PC-3 (cell line): Measurements from ENCODE around the gene CHMP1B. TPM values are rescaled to one million over a fixed set of nuclear protein-coding genes. Genes with fewer than 3 reads are reported as not detected.

Source experiments
- ATAC-seq: fragments of 200-7000 bp; cut with Tn5 transposase; 2 replicates; pipeline ENCODE4 v1.9.1; 2020; ENCODE audit warnings: mild to moderate bottlenecking, moderate library complexity
- BruUV-seq: library from RNA; stranded (reverse); fragments of 400-500 nt; replicated peaks from 2 replicates; lab custom pipeline; 2021; lab: Mats Ljungman, UMichigan
- CTCF ChIA-PET: fragments of 300-600 bp; sonication (Branson Sonifier 250); formaldehyde crosslinking; loops from one replicate; lab custom pipeline; 2022; ENCODE audit warnings: antibody characterized with exemption; lab: Charles Lee
- POLR2A ChIA-PET: fragments of 300-600 bp; sonication (Branson Sonifier 250); formaldehyde crosslinking; loops from one replicate; lab custom pipeline; 2022; ENCODE audit warnings: antibody characterized with exemption; ENCODE audit not compliant: unreplicated experiment; lab: Charles Lee
- DNase-seq: peaks from one replicate; pipeline ENCODE4 v3.0.0-alpha.2; 2015
- H2AFZ ChIP-seq: fragments of 300-600 bp; sonication (generic); 2 replicates; pipeline ENCODE4 v1.6.0; 2016; ENCODE audit warnings: antibody characterized with exemption, low read length
- H3F3A ChIP-seq: fragments of 300-600 bp; sonication (generic); one replicate; pipeline ENCODE4 v1.6.0; 2017; ENCODE audit warnings: antibody characterized with exemption, low read length, control low read depth, mild to moderate bottlenecking; ENCODE audit not compliant: unreplicated experiment
- H3K27ac ChIP-seq: fragments of 300-600 bp; sonication (generic); 2 replicates; pipeline ENCODE4 v1.5.1; 2016; ENCODE audit warnings: mild to moderate bottlenecking, low read length
- H3K27me3 ChIP-seq: fragments of 300-600 bp; sonication (generic); 2 replicates; pipeline ENCODE4 v1.6.1; 2016; ENCODE audit warnings: low read length, mixed read lengths
- H3K36me3 ChIP-seq: fragments of 300-600 bp; sonication (generic); 2 replicates; pipeline ENCODE4 v1.6.1; 2016; ENCODE audit warnings: low read depth, mixed run types, low read length, mixed read lengths
- H3K4me1 ChIP-seq: fragments of 300-600 bp; sonication (generic); 2 replicates; pipeline ENCODE4 v1.5.1; 2016; ENCODE audit warnings: low read length; ENCODE audit not compliant: insufficient read depth
- H3K4me2 ChIP-seq: fragments of 300-600 bp; sonication (generic); 2 replicates; pipeline ENCODE4 v1.6.0; 2016; ENCODE audit warnings: low read length
- H3K4me3 ChIP-seq: fragments of 300-600 bp; sonication (generic); 2 replicates; pipeline ENCODE4 v1.5.1; 2016; ENCODE audit warnings: mild to moderate bottlenecking, low read length, mixed read lengths
- H3K79me2 ChIP-seq: fragments of 300-600 bp; sonication (generic); 2 replicates; pipeline ENCODE4 v1.6.1; 2017; ENCODE audit warnings: low read length, mixed read lengths
- H3K9ac ChIP-seq: fragments of 300-600 bp; sonication (generic); 2 replicates; pipeline ENCODE4 v1.6.0; 2016; ENCODE audit warnings: mild to moderate bottlenecking, low read length
- H3K9me2 ChIP-seq: fragments of 300-600 bp; sonication (generic); replicated peaks from 2 replicates; pipeline ENCODE4 v1.6.1; 2016; ENCODE audit warnings: mixed run types, low read length, mixed read lengths
- H3K9me3 ChIP-seq: fragments of 300-600 bp; sonication (generic); 2 replicates; pipeline ENCODE4 v1.6.1; 2016; ENCODE audit warnings: low read length, mixed read lengths
- H4K20me1 ChIP-seq: fragments of 300-600 bp; sonication (generic); 2 replicates; pipeline ENCODE4 v1.6.1; 2016; ENCODE audit warnings: low read length, mixed read lengths
- CTCF ChIP-seq: fragments of 300-600 bp; sonication (generic); conservative IDR thresholded peaks from 2 replicates; pipeline ENCODE4 v1.5.1; 2017; ENCODE audit warnings: antibody characterized with exemption, low read depth, mild to moderate bottlenecking, low read length
- EZH2 ChIP-seq: fragments of 300-600 bp; sonication (generic); IDR thresholded peaks from one replicate; pipeline ENCODE4 v1.6.1; 2017; ENCODE audit warnings: antibody characterized with exemption, mild to moderate bottlenecking, low read length; ENCODE audit not compliant: unreplicated experiment
- EZH2phosphoT487 ChIP-seq: fragments of 300-600 bp; sonication (generic); IDR thresholded peaks from 2 replicates; pipeline ENCODE4 v1.6.1; 2018; ENCODE audit warnings: mild to moderate bottlenecking, antibody characterized with exemption, low read length, borderline replicate concordance
- intact Hi-C: fragments of 100-400 bp; cut with micrococcal nuclease; formaldehyde crosslinking; loops from 2 replicates; pipeline ENCODE4 v1.9.0; 2023
- total RNA-seq: library from RNA; depleted of rRNA; stranded (reverse); fragments of >200 nt; gene quantifications from 2 replicates; pipeline ENCODE4 v1.2.3, GENCODE V29; 2014

The CHMP1B gene
- total RNA-seq, 1 experiment from 2014 or later: 81.9 TPM

GRCh38 chr18:11828786-11829432, 22.3 kb upstream of the CHMP1B start:
- ChIA-PET POLR2A (no interaction called here), CTCF (no interaction called here)
- Histone ChIP-seq H3K4me3 (no peak overlapping the region), H3K4me1 (no peaks in the 10 kb centered on the region), H3K27ac (no peak overlapping the region), H3K36me3 (no peaks in the 10 kb centered on the region), H4K20me1 (no peaks in the 10 kb centered on the region), H2AFZ (no peak overlapping the region), H3K79me2 (no peaks in the 10 kb centered on the region), H3F3A (no peaks in the 10 kb centered on the region), H3K9ac (no peak overlapping the region), H3K9me2 (no peaks in the 10 kb centered on the region), H3K9me3 (no peaks in the 10 kb centered on the region), H3K27me3 (no peaks in the 10 kb centered on the region), H3K4me2 (no peak overlapping the region)
- intact Hi-C loops: no loop called here
- DNase-seq: no peak
- BruUV-seq: no TSS peak
- TF ChIP-seq EZH2 (no peak), CTCF (no peak), EZH2phosphoT487 (no peak)
- ATAC-seq: no peak

GRCh38 chr18:11830585-11830984, 20.6 kb upstream of the CHMP1B start:
- no TSS peak for BruUV-seq
- CTCF ChIA-PET: interaction anchor here (0.6 kb wide), 1 partner anchor 220 kb away, joined by 3 read pairs; no protein-coding TSS in a partner anchor

More at GRCh38 chr18:11830585-11830984, 20.6 kb upstream of the CHMP1B start:
- Histone ChIP-seq H3K4me3 (no peak overlapping the region), H3K79me2 (no peaks in the 10 kb centered on the region), H3K4me1 (no peaks in the 10 kb centered on the region), H3K4me2 (no peak overlapping the region), H3K9ac (no peak overlapping the region), H3K9me2 (no peaks in the 10 kb centered on the region), H4K20me1 (no peaks in the 10 kb centered on the region), H3K27ac (no peak overlapping the region), H2AFZ (no peak overlapping the region), H3K9me3 (no peaks in the 10 kb centered on the region), H3K27me3 (no peaks in the 10 kb centered on the region), H3K36me3 (no peaks in the 10 kb centered on the region), H3F3A (no peaks in the 10 kb centered on the region)
- ATAC-seq (no peak), DNase-seq (no peak)
- POLR2A ChIA-PET: no interaction called here
- intact Hi-C loops: no loop called here
- TF ChIP-seq CTCF (no peak), EZH2phosphoT487 (no peak), EZH2 (no peak)
